Stromal cell of bone marrow (primary cell): ENCODE data around the gene FAM131B.
A peak's percentile ranks its signal among the peaks of the same experiment; 100 is the strongest.
"Not testable (repeated sequence)": the region's sequence is repeated elsewhere in the genome, so short reads cannot be mapped to it uniquely, and the experiment has no call there.

Experiments used
- DNase-seq: peaks from one replicate; pipeline ENCODE4 v3.0.0-alpha.2; 2012; ENCODE audit warnings: low read depth

Gene FAM131B

DNA sequence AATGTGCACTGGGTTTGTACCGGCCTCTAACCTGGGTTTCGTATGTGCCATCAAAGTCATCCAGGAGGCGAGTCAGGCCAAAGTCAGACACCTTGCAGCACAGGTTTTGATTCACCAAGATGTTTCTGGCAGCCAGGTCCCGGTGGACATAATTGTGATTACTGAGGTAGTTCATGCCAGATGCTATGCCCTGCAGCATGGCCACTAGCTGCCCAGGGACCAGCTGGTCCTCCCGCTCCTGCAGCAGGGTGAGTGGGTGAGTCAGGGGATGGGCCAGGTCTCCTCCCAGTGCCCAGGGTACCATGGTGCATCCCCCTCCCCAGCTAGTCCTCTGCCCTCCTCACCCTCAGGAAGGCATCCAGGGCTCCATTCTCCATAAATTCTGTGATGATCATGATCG is 32.3 kb upstream of the FAM131B start:
- DNase-seq, result no peak

DNA sequence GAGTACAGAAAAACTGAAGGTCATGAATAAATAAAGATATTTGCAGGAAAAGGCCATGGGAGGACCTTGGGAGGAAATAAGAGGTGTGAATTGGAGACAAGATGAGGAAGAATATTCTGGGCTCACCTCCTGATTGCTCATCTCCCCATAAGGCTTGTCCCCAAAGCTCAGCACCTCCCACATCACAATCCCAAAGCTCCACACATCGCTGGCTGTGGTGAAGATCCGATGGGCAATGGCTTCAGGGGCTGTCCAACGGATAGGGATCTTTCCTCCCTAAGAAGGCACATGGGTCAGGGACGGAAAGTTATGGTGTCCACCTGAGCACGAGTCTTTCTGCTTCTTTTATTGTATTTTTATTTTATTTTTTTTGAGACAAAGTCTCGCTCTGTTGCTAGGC is 31.6 kb upstream of the FAM131B start:
- no peak for DNase-seq

DNA sequence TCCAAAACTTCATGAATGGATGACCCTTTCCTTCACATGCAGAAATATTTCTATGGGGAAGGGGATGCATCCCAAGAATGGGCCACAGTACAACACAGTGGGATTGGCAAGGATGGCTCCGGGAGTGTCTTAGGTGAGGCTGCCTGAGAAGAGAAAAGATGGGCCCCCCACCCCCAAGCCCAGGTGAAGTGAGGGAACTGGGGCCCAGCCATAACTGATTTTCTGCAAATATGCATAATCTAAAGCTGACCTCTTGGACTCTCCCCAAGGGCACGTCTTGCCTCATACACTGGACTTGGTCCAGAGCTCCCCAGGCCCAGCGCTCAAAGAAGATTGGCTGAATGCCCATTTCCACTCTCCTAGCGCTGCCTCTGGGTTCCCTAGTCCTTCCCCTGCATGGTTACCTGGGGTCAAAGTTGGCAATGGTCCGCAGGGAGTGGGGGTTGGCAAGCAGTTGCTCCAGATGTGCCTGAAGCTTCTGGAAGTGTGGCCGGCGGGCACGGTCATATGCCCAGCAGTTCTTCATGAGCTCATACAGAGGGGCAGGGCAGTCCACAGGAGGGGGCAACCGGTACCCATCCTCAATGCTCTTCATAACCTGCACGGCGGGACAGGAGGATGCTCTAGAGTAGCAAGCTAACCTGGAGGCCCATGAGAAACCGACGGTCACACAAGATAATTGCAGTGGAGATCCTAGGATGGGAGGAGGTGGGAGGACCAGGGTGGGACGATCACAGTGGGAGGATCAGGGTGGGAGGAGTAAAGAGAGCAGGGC is 30.9 kb upstream of the FAM131B start:
- DNase-seq, result no peak

DNA sequence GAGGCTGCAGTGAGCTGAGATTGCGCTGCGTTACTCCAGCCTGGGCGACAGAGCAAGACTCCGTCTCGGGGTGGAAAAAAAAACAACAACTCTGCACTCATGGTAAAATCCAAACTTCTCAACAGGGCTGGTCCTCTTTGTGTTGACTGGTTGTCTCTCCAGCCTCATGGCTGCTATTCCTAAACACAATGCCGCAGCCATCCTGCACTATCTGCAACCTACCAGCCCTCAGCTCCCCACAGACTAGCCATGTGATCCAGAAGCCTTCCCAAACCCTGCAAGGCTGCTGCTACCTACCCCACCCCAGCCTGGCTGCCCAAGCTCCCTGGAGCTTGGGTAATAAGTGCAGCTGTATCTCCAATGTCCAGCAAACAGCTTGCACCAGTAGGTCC is 30.4 kb upstream of the FAM131B start:
- no peak for DNase-seq

DNA sequence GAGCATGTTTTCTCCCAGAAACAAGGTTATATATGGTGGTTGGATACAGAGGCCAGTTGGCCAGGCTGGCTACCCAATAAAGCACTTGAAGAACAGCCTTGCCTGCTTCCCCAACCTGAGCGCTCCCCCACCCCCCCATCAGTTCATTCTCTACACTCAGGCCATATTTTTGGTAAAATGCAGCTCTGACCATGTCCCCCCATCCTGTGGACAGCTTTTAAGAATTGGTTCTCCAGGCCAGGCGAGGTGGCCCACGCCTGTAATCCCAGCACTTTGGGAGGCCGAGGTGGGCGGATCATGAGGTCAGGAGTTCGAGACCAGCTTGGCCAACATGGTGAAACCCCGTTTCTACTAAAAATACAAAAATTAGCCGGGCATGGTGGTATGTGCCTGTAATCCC is 29.9 kb upstream of the FAM131B start:
- not testable (repeated sequence) for DNase-seq

DNA sequence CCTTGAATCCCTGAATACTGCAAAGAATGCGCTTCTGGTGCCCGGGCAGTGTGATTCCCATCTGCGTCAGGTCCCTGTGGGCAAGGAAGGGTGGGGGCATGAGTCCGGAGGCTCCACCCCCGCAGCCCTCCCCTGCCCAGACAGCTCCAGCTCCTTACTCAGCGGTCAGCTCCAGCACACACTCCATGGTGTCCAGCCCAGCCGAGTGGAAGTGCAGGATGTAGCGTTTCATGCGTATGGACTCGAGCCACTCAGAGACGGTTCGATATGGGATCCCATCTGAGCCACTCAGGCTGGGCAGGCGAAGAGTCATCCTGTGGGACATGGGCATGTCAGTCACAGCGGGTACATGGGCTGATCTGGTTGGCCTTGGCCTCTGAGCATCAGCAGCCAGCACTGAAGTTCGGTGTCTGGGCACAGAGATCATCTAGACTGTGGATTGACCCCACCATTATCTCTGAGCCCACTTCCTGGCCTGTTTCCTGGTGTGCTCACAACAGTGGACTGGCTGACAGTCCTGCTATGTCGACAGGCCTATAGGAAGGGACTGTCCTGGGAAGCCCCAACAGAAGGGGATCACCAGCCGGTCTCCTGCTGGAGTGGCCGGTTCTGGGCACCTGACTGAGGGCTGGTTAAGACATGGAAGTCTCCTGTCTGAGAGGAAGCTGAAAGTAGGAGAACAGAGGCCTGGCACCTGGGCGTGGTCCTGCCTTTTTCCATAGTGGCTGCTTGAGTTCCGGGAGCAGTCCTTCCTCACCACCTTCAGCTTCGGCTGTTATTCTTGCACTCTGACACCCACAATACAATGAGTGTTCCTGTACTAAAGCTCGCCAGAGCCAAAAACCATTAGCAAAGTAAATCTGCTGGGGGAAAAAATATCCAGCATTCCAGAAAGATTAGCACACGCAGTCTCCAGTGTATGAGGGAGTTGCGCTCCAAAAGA is 29.2 kb upstream of the FAM131B start:
- peak; percentile 86 for DNase-seq

DNA sequence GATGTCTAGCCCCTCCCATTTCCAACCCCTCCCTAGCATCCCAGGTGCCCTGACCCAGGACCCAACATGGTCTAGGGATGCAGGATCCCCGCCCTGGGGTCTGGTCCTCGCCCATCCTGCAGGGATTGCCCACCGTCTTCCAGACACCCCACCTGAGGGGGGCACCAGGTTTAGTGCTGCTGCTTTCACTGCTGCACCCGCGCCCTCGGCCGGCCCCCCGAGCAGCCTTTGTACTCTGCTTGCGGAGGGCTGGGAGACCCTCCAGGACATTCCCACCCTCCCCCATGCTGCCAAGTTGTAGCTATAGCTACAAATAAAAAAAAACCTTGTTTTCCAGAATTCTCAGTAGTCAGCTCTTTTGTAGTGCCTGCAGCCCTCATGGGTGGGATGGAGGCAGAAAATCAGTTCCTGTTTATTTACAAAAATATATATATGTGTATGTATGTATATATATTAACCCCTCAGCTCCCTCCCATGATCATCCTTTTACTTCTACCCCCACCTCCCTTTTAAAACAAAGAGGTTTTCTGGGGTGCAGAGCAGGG is 28.3 kb upstream of the FAM131B start:
- DNase-seq, result no peak

DNA sequence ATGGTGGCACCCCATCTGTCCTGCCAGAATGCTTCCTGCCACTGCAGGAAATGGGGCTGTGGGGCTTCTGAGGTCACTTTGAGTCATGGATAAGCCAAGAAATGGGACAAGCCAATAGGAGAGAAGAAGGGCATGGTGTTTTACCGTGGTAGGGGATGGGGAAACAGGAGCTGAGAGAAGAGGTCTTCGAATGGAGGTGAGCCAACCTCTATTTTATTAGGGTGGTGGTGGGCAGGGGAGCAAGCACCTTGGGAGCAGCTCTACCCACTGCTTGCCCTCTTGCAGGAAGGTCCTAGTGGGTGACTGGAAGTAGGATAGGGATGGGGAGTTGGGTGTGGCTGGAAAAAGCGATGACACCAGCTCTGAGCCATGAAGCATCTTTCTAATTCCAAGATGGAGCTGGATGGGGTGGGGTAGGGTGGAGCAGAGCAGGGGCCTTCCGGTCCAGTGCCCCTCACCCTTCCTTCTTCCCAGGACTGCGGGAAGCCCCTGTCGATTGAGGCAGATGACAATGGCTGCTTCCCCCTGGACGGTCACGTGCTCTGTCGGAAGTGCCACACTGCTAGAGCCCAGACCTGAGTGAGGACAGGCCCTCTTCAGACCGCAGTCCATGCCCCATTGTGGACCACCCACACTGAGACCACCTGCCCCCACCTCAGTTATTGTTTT is 27.7 kb upstream of the FAM131B start:
- no peak for DNase-seq

DNA sequence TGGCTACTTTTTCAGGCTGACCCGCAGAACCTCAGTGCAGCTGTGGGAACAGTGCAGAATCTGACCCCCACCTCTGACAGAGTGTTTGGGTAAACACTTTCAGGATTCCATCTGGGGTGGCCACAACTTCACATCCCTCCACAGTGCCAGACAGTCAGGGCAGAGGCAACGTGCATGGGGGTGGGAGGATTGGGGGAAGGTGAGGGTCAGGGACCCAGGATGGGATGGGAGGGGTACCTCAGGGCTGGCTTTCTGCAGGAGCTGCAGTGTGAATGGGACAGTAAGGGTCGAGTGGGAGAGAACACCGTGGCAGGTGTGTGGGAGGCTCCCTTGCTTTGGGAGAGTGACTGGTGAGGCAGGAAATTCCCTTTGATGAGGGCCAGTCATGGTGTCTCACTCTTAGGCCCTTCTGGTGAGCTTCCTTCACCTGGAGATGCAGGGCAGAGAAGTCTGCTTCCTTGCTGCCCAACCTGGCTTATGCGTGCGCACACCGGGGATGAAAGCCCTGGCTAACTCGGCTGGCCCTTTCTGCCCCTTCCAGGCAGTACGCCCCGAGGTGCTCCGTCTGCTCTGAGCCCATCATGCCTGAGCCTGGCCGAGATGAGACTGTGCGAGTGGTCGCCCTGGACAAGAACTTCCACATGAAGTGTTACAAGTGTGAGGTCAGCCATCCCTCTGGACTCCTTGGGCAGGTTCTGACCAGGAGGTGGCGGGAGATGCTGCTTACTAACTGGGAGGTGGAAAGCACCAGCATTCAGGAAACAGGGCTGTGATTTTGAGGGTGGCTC is 27.0 kb upstream of the FAM131B start:
- no peak for DNase-seq

DNA sequence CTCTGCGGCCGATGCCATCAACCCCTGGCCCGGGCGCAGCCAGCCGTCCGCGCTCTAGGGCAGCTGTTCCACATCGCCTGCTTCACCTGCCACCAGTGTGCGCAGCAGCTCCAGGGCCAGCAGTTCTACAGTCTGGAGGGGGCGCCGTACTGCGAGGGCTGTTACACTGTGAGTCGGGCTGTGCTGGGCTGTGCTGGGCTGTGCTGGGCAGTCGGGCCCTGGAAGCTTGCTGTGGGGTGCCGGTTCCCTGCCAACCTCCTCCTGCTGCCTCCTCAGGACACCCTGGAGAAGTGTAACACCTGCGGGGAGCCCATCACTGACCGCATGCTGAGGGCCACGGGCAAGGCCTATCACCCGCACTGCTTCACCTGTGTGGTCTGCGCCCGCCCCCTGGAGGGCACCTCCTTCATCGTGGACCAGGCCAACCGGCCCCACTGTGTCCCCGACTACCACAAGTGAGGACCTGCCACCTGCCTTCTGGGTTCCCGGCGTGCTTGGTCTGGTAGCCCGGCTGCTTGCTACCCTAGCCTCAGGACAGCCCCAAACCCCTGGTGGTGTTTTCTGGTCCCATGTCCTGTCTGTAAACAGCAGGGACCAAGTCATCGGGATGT is 26.1 kb upstream of the FAM131B start:
- no peak for DNase-seq

DNA sequence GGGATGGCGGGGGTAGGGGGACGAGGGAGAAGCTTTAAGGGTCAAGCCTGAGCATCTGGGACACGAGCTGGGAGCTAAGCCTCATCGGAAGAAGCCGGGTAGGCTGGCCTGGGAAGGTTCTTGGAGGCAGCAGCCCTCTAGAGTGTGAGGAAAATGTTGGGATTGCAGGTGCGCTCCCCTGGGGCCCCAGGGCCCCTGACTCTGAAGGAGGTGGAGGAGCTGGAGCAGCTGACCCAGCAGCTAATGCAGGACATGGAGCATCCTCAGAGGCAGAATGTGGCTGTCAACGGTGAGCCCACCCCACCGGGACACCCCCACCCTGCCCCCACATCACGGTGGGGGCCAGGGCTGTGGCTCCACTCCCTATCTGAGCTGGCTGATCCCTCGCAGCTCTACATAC is 25.5 kb upstream of the FAM131B start:
- DNase-seq, result no peak

DNA sequence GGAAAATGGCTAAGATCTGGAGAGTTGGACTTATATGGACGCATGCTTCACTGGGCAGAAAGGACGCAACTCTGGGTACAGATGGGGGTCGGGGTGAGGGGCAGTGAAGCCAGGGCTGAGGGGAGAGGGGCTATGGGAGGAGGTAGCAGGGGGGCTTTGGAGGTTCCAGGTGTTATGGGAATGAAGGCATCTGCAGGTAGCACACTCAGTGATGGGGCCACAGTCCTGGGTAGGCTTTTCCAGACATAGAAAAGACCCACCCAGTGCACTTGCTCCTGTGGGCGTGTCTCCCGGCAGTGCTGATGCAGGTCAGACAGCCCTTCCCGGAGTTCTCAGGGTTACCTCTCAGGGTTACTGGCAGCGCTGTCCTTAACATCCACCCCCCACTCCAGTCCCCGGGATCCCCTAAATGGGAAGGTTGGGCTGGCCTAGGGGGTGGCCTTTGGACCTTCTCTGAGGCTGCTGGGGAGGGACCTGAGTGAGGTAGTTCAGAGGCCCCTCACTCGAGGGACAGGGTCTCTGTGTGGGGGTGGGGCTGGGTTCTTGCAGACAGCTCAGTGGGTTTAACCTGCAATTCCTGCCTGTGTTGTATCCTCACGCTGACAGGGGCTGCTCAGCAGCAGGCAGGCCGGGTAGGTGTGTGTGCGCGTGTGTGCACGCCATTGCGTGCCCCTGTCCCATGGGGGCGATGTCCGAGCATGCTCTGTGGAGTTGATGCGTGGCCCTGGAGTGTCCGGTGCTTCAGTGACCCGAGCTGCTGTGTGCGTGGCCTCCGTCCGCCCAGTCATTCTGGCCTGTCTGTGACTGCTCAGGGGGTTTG is 24.9 kb upstream of the FAM131B start:
- no peak for DNase-seq

DNA sequence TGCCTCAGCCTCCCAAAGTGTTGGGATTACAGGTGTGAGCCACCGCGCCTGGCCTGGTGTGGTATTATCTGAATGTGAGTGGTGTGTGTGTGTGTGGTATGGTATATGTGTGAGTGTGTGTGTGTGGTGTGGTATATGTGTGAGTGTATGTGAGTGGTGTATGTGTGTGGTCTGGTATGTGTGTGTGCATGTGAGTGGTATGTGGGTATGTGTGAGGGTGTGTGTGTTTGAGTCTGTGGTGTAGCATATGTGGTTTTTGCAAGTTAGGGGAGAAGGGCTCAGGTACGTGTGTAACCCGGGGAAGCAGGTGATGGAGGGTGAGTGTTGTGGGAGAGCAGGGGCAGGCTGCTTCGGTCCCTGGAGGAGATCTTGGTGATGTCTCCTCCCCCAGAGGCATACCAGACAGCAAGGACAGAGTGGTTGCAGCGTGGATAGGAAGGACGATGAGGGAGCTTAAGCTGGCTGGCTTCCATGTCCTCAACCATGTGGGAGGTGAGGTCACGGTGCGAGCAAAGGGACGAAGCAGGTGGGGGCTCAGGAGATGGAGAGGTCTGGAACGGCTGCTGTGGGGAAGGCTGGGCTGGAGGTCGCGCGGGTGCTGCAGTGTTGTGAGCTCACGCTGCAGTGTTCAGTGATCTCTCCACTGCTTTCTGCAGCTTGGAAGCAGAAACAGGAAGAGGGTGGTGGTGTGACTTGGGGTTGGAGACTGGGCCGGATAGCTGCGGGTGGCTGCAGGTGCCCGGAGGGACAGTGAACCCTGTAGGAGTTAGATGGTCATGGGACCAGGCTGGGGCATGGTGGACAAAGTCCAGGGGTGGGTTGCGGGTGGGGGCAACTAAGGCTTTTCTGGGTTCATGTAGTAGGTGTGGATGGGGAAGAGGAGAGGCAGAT is 23.6 kb upstream of the FAM131B start:
- no peak for DNase-seq

DNA sequence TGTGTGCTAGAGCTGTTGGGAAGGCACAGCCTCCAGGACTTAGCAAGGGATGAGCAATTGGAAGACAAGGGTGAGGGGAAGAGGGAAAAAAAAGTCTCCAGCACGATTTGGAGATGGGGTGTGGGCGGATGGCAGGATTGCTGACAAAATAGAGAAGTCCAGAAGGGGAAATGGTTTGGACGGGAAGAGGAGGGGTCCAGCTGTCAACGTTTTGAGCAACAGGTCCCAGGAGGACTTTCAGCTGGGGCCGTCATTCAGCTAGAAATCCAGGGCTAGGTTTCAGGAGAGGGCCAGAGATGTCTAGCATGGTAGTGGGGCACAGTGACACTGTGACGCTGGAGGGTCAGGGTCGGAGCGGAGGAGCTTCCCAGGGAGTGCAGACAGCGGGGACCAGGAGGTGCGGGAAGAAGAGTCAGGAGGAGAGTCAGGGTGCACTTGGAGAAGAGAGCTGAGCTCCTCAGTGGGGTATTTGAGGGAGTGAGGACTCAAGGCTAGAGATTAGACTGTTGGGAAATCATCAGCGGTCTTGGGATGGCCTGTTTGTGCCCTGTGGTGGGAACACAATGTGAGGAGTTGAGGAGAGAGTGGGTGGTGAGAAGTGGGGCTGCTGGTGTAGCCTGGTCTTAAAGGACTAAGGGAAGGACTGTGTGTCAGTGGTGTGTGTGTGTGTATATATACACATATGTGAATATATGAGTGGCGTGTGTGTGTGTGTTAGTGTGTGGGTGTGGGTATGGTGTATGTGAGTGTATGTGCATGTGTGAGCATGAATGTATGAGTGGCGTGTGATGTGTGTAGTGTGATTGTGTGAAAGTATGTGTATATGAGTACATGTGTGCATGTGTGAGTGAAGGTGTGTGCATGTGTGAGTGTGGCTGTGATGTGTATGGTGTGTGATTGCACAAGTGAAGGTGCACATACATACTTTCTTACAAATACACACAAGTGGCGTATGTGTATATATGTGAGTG is 22.4 kb upstream of the FAM131B start:
- DNase-seq, result no peak

DNA sequence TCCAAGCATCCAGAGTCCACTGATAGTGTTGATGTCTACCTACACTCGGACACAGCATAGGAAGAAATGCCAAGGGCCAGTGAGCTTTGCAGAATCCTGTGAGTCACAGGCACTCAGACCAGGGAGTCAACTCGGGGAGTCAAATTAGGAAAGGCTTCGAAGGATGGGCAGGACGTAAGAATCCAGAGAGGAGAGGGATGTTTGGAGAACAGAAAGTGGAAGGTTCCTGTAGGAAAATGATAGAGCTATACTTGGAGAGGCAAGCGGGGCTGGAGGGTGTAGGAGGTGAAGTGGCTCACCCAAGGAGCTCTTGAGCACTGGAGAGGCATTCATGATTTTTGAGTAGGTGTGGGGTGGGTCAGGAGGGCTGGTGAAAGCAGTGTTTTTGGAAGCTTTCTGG is 21.6 kb upstream of the FAM131B start:
- peak; percentile 45 for DNase-seq

DNA sequence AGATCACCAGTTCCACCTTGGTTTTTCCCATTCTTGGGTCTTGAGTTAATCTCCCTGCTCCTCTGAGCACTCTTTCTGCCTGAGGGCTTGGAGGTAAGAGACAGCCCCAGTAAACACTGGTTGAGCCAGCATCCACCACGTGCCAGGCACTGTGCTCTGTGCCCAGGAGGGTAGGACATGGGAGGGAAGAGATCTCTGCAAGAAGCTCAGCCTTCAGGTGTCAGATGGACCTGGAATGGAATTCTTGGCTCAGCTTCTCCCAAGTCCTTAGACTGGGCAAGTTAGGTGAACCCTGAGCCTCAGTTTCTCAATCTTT is 21.1 kb upstream of the FAM131B start:
- no peak for DNase-seq

DNA sequence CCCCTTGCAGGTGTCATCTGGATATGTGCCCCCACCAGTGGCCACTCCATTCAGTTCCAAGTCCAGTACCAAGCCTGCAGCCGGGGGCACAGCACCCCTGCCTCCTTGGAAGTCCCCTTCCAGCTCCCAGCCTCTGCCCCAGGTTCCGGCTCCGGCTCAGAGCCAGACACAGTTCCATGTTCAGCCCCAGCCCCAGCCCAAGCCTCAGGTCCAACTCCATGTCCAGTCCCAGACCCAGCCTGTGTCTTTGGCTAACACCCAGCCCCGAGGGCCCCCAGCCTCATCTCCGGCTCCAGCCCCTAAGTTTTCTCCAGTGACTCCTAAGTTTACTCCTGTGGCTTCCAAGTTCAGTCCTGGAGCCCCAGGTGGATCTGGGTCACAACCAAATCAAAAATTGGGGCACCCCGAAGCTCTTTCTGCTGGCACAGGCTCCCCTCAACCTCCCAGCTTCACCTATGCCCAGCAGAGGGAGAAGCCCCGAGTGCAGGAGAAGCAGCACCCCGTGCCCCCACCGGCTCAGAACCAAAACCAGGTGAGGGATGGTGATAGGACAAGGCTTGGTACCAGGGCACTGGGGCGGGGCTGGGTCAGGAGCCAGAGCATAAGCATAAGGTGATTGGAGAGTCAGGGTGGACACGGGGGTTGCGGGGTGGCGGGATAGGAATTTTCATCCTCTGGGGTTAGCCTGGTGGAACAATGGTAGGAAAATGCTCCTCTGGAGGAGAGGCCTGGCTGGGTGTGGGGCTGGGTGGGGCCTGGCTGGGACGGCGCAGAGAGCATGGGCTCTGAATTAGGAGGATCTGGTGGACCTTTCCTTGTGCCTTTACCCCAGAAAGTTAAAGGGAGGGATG is 20.5 kb upstream of the FAM131B start:
- no peak for DNase-seq
